Activated naive CD8-positive, alpha-beta T cell treated with anti-CD3 and anti-CD28 coated beads, Interleukin-2, amount 50 U/mL, for 24 hours (primary cell): ENCODE results near the gene MLYCD.

Source experiments
- ATAC-seq: fragments of 150-1000 bp; cut with Tn5 transposase; one replicate; pipeline ENCODE4 v1.10.0; 2021
- DNase-seq: peaks from one replicate; pipeline ENCODE4 v3.0.0; 2021
- H3K27ac Mint-ChIP-seq: one replicate; pipeline ENCODE4 v1.8.0; 2021; ENCODE audit warnings: mild to moderate bottlenecking, mixed read lengths
- H3K27me3 Mint-ChIP-seq: one replicate; pipeline ENCODE4 v1.8.0; 2021; ENCODE audit warnings: mixed read lengths
- H3K36me3 Mint-ChIP-seq: one replicate; pipeline ENCODE4 v1.8.0; 2021; ENCODE audit warnings: low read depth, mixed read lengths
- H3K4me1 Mint-ChIP-seq: one replicate; pipeline ENCODE4 v1.8.0; 2021; ENCODE audit warnings: mixed read lengths
- H3K4me3 Mint-ChIP-seq: one replicate; pipeline ENCODE4 v1.8.0; 2021; ENCODE audit warnings: mild to moderate bottlenecking, moderate library complexity, mixed read lengths
- H3K9me3 Mint-ChIP-seq: one replicate; pipeline ENCODE4 v1.8.0; 2021; ENCODE audit warnings: mixed read lengths

Gene MLYCD

GRCh38 chr16:83898463-83899271 lies at the start of gene MLYCD:
MLYCD (plus strand) TSS chr16:83899115; CDS start chr16:83899145, 30 bp downstream.
- H3K4me1 Mint-ChIP-seq: peaks cover 24% of the 10 kb centered on the region
- ATAC-seq: peak; percentile 94
- H3K36me3 Mint-ChIP-seq: peaks cover 4% of the 10 kb centered on the region
- H3K4me3 Mint-ChIP-seq: peak within 1 kb of the TSS; percentile 90
- peaks cover 7% of the 10 kb centered on the region for H3K27me3 Mint-ChIP-seq
- peak; percentile 73 for DNase-seq
- peak within 1 kb of the TSS; percentile 83 for H3K27ac Mint-ChIP-seq
- no peaks in the 10 kb centered on the region for H3K9me3 Mint-ChIP-seq

- no peak for DNase-seq
- ATAC-seq: no peak
- no peak overlapping the region for H3K27ac Mint-ChIP-seq
- H3K4me1 Mint-ChIP-seq: no peaks in the 10 kb centered on the region
- no peaks in the 10 kb centered on the region for H3K36me3 Mint-ChIP-seq
- no peaks in the 10 kb centered on the region for H3K9me3 Mint-ChIP-seq
- peaks cover 5% of the 10 kb centered on the region for H3K27me3 Mint-ChIP-seq
- no peak overlapping the region for H3K4me3 Mint-ChIP-seq
These were observed 49.5 kb upstream of the MLYCD start for GRCh38 chr16:83849421-83849820.

- no peak for ATAC-seq
- no peaks in the 10 kb centered on the region for H3K4me1 Mint-ChIP-seq
- H3K27ac Mint-ChIP-seq: no peak overlapping the region
- H3K36me3 Mint-ChIP-seq: no peaks in the 10 kb centered on the region
- peaks cover 5% of the 10 kb centered on the region for H3K27me3 Mint-ChIP-seq
- no peaks in the 10 kb centered on the region for H3K9me3 Mint-ChIP-seq
- no peak for DNase-seq
- H3K4me3 Mint-ChIP-seq: no peak overlapping the region
These were observed 48.0 kb upstream of the MLYCD start for GRCh38 chr16:83850947-83851346.

GRCh38 chr16:83851473-83851872 lies 47.4 kb upstream of the MLYCD start:
- Mint-ChIP-seq H3K36me3 (no peaks in the 10 kb centered on the region), H3K4me1 (no peaks in the 10 kb centered on the region), H3K27ac (no peak overlapping the region), H3K9me3 (no peaks in the 10 kb centered on the region), H3K27me3 (peaks cover 5% of the 10 kb centered on the region), H3K4me3 (no peak overlapping the region)
- ATAC-seq: no peak
- DNase-seq: no peak

- no peak for ATAC-seq
- H3K27ac Mint-ChIP-seq: no peak overlapping the region
These were observed 46.1 kb upstream of the MLYCD start for GRCh38 chr16:83852774-83853173.

GRCh38 chr16:83853834-83854233 lies 45.1 kb upstream of the MLYCD start:
- no peaks in the 10 kb centered on the region for H3K4me1 Mint-ChIP-seq
- no peak overlapping the region for H3K4me3 Mint-ChIP-seq
- peaks cover 3% of the 10 kb centered on the region for H3K27me3 Mint-ChIP-seq
- H3K36me3 Mint-ChIP-seq: no peaks in the 10 kb centered on the region
- no peak overlapping the region for H3K27ac Mint-ChIP-seq
- ATAC-seq: no peak
- no peaks in the 10 kb centered on the region for H3K9me3 Mint-ChIP-seq
- DNase-seq: no peak

More at GRCh38 chr16:83852774-83853173, 46.1 kb upstream of the MLYCD start:
- Mint-ChIP-seq H3K4me1 (no peaks in the 10 kb centered on the region), H3K27me3 (peaks cover 3% of the 10 kb centered on the region), H3K4me3 (no peak overlapping the region), H3K9me3 (no peaks in the 10 kb centered on the region), H3K36me3 (no peaks in the 10 kb centered on the region)
- DNase-seq: no peak

- Mint-ChIP-seq H3K9me3 (no peaks in the 10 kb centered on the region), H3K4me3 (no peak overlapping the region), H3K4me1 (no peaks in the 10 kb centered on the region), H3K27ac (no peak overlapping the region), H3K27me3 (peaks cover 3% of the 10 kb centered on the region), H3K36me3 (no peaks in the 10 kb centered on the region)
- no peak for DNase-seq
- ATAC-seq: no peak
These were observed 44.5 kb upstream of the MLYCD start for GRCh38 chr16:83854420-83854819.

GRCh38 chr16:83856792-83857191 lies 42.1 kb upstream of the MLYCD start:
- no peak overlapping the region for H3K27ac Mint-ChIP-seq
- H3K27me3 Mint-ChIP-seq: peaks cover 3% of the 10 kb centered on the region
- H3K9me3 Mint-ChIP-seq: no peaks in the 10 kb centered on the region
- ATAC-seq: no peak
- no peak for DNase-seq
- H3K4me1 Mint-ChIP-seq: no peaks in the 10 kb centered on the region
- H3K36me3 Mint-ChIP-seq: no peaks in the 10 kb centered on the region
- H3K4me3 Mint-ChIP-seq: no peak overlapping the region

GRCh38 chr16:83859265-83859664 lies 39.6 kb upstream of the MLYCD start:
- H3K4me1 Mint-ChIP-seq: no peaks in the 10 kb centered on the region
- DNase-seq (no peak), ATAC-seq (no peak)
- no peak overlapping the region for H3K27ac Mint-ChIP-seq
- H3K9me3 Mint-ChIP-seq: no peaks in the 10 kb centered on the region
- H3K27me3 Mint-ChIP-seq: no peaks in the 10 kb centered on the region
- no peaks in the 10 kb centered on the region for H3K36me3 Mint-ChIP-seq
- H3K4me3 Mint-ChIP-seq: no peak overlapping the region

GRCh38 chr16:83862661-83863060 lies 36.3 kb upstream of the MLYCD start:
- Mint-ChIP-seq H3K4me1 (no peaks in the 10 kb centered on the region), H3K27me3 (peaks cover 8% of the 10 kb centered on the region), H3K27ac (no peak overlapping the region), H3K4me3 (no peak overlapping the region), H3K36me3 (no peaks in the 10 kb centered on the region), H3K9me3 (peaks cover 7% of the 10 kb centered on the region)
- ATAC-seq: no peak
- DNase-seq: no peak

- H3K36me3 Mint-ChIP-seq: no peaks in the 10 kb centered on the region
- H3K27ac Mint-ChIP-seq: no peak overlapping the region
- ATAC-seq (no peak), DNase-seq (no peak)
- no peak overlapping the region for H3K4me3 Mint-ChIP-seq
- H3K9me3 Mint-ChIP-seq: peaks cover 7% of the 10 kb centered on the region
- H3K4me1 Mint-ChIP-seq: no peaks in the 10 kb centered on the region
- H3K27me3 Mint-ChIP-seq: peaks cover 14% of the 10 kb centered on the region
These were observed 35.2 kb upstream of the MLYCD start for GRCh38 chr16:83863682-83864081.

- Mint-ChIP-seq H3K27me3 (peaks cover 35% of the 10 kb centered on the region), H3K27ac (no peak overlapping the region)
- no peak for ATAC-seq
These were observed 28.1 kb upstream of the MLYCD start for GRCh38 chr16:83870830-83871229.

GRCh38 chr16:83878838-83879237 lies 20.1 kb upstream of the MLYCD start:
- H3K9me3 Mint-ChIP-seq: no peaks in the 10 kb centered on the region
- DNase-seq: no peak
- H3K27me3 Mint-ChIP-seq: peaks cover 16% of the 10 kb centered on the region
- H3K4me3 Mint-ChIP-seq: no peak overlapping the region
- no peak for ATAC-seq
- H3K4me1 Mint-ChIP-seq: no peaks in the 10 kb centered on the region
- no peaks in the 10 kb centered on the region for H3K36me3 Mint-ChIP-seq
- H3K27ac Mint-ChIP-seq: no peak overlapping the region

More at GRCh38 chr16:83870830-83871229, 28.1 kb upstream of the MLYCD start:
- no peak overlapping the region for H3K4me3 Mint-ChIP-seq
- no peaks in the 10 kb centered on the region for H3K36me3 Mint-ChIP-seq
- H3K9me3 Mint-ChIP-seq: peaks cover 7% of the 10 kb centered on the region
- no peaks in the 10 kb centered on the region for H3K4me1 Mint-ChIP-seq
- no peak for DNase-seq

- H3K27ac Mint-ChIP-seq: no peak overlapping the region
- no peaks in the 10 kb centered on the region for H3K36me3 Mint-ChIP-seq
- H3K27me3 Mint-ChIP-seq: peaks cover 8% of the 10 kb centered on the region
- no peak overlapping the region for H3K4me3 Mint-ChIP-seq
- H3K9me3 Mint-ChIP-seq: no peaks in the 10 kb centered on the region
- ATAC-seq: no peak
- H3K4me1 Mint-ChIP-seq: no peaks in the 10 kb centered on the region
- DNase-seq: no peak
These were observed 16.6 kb upstream of the MLYCD start for GRCh38 chr16:83882163-83882885.
